HG02642 (cell line): Measurements from ENCODE around the gene TCEAL7.

Experiments used
- ATAC-seq: cut with Tn5 transposase; IDR thresholded peaks from one replicate; pipeline ENCODE4 v1.9.1; 2021; ENCODE audit warnings: mild to moderate bottlenecking; ENCODE audit not compliant: unreplicated experiment, poor library complexity

Gene TCEAL7

GRCh38 chrX:103363046-103363445, 33.0 kb downstream of the TCEAL7 start:
- ATAC-seq = no peak

GRCh38 chrX:103367502-103367901, 37.5 kb downstream of the TCEAL7 start:
- no peak for ATAC-seq

DNA sequence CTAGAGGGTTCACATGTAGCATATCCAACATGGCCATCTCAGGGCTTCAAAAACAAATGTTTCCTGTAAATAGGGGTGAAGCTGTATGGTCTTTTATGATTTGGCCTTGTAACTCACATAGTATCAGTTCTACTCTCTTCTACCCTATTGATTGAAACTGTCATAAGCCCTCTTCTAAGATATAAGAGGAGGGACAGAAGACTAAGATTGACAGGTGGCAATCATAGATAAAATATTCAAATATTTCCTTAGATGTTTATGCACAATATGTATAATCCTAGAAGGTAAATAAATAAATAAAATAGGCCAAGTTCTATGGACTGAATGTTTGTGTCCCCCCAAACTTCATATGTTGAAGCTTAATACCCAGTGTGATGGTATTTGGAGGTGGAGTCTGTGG, 39.4 kb downstream of the TCEAL7 start:
- no peak for ATAC-seq

DNA sequence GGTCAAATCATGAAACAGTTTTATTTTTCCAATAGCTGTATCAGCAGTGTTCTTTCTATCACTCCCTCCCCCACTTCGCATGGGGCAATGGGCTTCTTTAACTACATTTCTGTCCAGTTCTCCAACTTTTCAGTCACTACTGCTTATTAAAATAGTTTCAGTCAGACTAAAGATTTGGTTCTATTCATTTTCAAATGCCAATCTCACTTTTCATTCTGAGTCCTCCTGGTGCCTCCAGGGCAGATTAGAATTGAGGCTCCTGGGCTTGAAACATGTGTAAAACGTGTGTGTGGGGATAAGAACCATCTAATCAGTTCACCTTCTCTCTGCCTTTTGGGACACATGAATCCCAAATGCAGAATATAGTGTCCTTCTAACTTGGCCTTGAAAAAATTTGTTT, 42.8 kb downstream of the TCEAL7 start:
- ATAC-seq = no peak

DNA sequence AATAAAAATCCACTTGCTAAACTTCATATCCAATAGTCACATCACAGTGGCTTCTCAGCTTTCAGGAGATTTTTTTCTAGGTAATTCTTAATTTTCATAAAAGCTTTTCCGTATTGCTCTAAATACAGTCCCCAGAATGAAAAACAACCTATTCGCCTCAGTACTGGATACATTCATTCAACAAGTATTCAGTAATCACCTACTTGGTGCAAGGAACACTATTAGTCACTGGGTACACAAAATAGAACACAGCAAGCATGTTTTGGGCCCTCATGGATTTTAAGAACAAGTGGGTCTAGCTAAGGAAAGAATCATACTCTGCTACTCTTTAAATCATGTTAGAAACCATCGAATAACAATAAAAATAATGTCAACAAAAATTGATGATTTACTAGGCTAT, 43.5 kb downstream of the TCEAL7 start:
- no peak for ATAC-seq

DNA sequence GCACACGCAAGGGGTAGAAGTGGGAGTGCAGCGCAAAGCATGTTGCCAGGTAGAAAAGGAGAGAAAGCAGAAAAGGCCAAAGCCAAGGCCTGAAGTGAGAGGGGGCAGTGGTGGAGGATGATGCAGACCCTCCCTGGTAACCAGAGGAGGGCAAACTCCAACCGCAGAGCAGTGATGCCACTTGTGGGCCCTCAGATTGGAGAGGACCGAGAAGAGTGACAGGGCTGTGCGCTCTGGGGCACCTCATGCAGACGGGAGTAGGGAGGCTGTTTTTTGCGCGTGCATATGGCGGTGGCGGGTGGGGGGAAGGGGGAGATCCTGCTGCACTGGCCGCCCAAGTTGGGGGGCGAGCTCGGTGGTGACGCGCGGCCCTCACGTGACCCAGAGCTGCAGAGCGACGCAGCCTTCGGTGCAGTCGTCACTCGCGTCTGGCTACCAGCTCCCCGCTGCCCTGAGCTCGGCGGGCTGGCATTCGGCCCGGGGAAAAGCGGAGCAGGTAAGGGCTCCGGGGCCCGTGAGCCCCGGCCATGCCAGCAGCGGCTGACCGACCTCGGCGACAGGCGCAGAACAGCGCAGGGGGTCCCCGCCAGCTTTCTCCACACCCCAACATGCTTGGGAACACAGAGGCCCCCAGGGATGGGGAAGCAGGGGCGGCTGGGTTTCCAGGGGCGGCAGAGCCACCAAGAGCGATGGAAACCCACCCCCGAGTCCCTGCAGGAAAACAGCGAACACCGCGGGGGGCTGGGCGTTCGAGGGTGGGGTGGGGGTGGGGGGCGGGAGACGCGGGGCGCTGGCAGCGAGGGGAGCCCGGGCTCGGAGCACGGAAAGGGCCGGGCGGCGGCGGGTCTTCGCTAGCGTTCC, 46.3 kb downstream of the TCEAL7 start, which contains the start of gene BEX3:
TSS of gene BEX3 (plus strand) at position 421 of the 861 bp plus-strand sequence. CDS start 984 bp downstream, outside the sequence.
- ATAC-seq = no peak

GRCh38 chrX:103376979-103377324, 46.9 kb downstream of the TCEAL7 start:
- ATAC-seq = no peak

DNA sequence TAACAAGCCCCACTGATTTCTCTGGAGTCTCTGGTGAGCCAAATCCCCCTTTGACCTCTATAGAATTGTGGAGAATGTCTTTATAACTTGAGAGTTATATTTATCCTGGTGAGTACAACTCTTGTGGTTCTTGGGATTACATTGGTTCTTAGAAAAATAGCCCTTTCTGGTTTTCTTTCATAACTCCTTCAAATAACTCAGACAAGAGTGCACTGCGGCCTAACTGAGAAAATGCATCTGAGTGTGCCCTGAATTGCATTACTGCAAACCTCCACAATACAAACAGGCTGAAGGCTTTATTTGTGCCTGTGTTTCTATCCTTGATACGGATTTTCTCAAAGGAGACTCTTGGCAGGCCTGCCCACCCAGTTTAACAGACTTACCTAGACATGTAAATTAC, 49.0 kb downstream of the TCEAL7 start:
- no peak for ATAC-seq
